ENCODE data around the gene ADAMTSL3.

Gene ADAMTSL3

GRCh38 chr15:83653639-83654378 lies at the start of gene ADAMTSL3:
ADAMTSL3 (plus strand) TSS chr15:83654123; CDS start chr15:83655762, 1,639 bp downstream.
- DNase-seq = peak; percentile 86

- no peak for DNase-seq
These were observed 49.4 kb upstream of the ADAMTSL3 start for GRCh38 chr15:83604549-83604948.

- peak; percentile 53 for DNase-seq
These were observed 48.6 kb upstream of the ADAMTSL3 start for GRCh38 chr15:83605111-83605945.

DNA sequence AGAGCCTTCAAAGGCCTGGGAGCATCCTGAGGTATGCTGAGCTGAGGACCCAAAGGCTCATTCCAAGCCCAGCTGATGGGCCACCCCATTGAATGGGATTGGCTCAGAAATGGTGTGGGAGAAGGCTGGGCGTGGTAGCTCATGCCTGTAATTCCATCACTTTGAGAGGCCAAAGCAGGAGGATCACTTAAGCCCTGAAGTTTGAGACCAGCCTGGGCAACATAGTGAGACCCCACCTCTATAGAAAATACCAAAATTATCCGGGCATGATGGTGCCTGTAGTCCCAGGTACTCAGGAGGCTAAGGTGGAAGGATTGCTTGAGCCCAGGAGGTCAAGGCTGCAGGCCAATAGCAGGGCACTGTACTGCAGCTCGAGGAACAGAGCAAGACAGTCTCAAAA lies 43.8 kb upstream of the ADAMTSL3 start:
- no peak for DNase-seq

DNA sequence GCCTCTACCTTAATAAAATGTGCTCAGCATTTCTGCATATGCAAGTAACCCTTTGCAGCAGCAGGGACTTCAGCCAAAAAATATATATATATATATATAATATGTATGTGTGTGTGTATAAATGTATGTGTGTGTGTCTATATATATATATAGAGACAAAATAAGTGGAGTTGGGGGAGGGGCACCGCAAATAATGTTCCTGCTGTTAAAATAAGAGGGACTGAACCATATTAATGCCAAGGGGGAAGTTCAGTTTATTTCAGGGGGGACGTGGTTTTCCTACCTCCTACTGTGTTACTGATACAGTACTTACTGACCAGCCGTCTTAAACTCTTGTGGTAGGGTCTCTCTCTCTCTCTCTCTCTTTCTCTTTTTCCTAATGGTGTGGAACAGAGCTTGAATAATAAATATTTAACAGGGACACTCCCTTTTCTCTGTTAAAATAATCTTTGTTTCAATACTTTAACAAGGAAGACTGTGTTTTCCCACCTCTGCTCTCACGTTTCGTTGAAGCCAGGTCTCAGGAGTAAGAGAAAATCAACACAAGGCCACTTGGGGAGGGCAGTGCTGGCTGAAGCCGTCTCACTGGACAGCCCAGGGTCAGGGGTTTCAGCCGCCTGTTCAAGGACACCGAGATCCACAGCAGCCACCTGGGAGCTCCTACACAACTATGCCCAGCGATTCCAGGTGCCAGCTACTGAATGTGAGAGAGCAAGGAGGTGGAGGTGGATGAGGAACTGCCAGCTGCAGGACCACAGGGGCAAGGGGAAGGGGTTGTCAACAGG lies 42.8 kb upstream of the ADAMTSL3 start:
- DNase-seq = no peak

DNA sequence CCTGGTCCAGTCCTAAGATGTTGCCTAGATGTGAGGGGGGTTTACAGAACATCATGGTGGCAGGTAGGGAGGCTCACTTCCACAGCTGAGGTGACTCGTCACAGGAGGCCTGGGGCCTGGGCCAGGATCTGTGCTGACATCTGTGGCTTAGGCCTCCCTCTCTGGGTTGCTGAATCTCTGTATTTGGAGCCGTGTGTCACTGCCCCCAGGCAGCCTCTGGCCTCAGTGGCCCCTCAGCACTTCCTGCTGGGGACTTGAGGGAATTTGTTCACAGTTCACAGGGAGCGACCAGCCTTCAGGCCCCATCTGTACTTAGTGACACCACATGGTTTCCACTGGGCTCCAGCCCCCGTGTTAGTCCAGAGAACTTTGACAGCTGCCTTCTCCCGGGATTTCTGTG lies 41.7 kb upstream of the ADAMTSL3 start:
- DNase-seq = no peak

GRCh38 chr15:83612898-83613635 lies 40.9 kb upstream of the ADAMTSL3 start:
- DNase-seq = no peak

- DNase-seq = no peak
These were observed 40.2 kb upstream of the ADAMTSL3 start for GRCh38 chr15:83613714-83614113.

DNA sequence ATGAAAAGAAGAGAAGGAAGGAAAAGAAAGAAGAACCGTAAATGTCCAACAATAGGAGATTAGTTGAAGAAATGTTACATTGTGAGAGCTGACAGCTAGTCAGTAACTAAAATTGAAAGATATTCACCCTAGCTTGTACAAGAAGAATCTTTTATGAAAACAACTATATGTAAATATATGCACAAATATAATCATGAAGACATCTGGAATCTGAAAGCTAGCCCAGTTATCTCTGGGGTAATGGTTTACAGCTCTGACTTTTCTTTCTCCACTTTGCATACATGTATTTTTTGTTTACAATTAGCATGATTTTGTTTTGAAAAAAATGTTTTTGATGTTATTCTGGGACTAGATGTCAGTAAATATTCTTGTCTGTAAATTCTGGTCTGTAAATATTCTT lies 37.1 kb upstream of the ADAMTSL3 start:
- no peak for DNase-seq

- no peak for DNase-seq
These were observed 27.6 kb upstream of the ADAMTSL3 start for GRCh38 chr15:83626171-83626802.

GRCh38 chr15:83631534-83631933 lies 22.4 kb upstream of the ADAMTSL3 start:
- DNase-seq = no peak

DNA sequence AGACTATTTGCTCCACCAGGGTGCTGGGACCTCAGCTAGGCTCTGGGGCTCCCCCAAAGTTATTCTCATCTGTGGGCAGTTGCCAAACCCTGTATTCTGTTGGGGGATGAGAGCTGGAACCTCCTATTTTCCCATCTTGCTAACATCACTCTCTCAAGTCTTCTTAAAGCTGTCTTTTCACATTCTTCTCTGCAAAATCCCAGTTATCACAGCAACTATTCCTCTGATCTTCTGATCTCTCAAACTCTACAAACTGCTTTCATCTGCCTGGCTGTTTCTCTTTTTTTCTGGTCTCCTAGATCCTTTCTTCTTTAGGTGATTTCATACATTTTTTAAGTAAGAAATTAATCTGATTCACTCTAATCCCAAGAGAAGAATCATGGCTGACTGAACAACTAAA lies 10.7 kb upstream of the ADAMTSL3 start:
- no peak for DNase-seq

GRCh38 chr15:83644439-83644838 lies 9.5 kb upstream of the ADAMTSL3 start:
- no peak for DNase-seq

GRCh38 chr15:83650831-83651230 lies 3.1 kb upstream of the ADAMTSL3 start:
- no peak for DNase-seq

DNA sequence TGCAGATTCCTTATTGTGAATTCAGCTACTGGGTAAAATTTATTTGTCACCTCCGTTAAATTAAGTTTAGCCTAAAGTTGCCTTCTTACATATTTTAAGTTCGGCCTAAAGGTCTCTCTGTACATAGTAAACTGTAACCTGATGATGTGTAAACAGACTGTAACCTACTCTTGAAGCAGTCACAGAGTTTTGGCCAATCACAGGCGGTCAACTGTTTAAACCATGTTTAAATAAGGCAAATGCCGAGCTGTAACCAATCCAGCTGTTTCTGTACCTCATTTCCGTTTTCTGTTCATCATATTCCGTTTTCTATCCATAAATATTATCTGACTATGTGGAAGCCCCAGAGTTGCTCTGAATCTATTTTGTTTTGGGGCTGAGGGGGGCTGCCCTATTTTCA lies 2.4 kb upstream of the ADAMTSL3 start:
- no peak for DNase-seq

DNA sequence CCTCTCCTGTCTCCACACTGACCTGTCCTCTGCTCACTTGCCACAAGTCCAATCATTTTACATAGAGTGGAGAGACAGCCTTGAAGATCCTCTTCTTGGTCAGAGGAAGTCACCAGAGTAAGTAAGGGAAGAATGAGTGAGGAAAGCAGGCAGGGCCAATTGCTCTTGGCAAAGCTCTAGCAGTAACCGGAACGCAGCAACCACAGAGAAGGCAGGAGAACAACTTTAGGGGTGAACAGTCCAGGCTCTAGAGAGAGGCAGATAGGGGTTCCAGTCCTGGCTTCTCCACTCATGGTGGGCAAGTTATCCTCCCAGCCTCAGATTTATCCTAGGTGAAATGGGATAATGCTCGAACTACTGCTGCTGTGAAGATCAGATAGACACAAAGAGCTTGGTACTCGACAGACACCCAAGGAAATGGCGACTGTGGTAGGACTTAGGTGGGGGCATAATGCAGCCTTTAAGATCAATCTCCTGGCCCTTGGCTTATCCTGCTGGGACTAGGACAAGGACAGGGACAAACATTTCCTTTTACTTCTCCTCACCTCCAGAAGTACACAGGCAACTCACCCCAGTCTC lies 1.2 kb upstream of the ADAMTSL3 start:
- no peak for DNase-seq

DNA sequence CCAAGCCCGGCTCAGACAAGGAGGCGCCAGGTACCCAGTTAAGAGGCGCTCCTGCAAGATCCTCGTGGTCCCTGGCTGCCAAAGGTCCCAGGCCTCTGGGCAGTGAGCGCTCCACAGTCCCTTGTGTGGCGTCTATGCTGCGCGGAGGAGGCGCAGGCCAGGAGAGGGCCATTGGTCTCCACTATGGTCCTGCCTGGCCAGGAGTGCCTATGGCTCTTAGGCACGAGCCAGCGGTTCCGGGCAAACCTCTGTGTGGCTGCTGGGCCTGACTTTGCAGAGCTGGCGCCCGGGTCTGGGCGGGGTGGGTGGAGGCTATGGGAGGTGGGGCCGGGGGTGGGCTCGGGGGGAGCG lies 660 bp upstream of the ADAMTSL3 start:
- no peak for DNase-seq

DNA sequence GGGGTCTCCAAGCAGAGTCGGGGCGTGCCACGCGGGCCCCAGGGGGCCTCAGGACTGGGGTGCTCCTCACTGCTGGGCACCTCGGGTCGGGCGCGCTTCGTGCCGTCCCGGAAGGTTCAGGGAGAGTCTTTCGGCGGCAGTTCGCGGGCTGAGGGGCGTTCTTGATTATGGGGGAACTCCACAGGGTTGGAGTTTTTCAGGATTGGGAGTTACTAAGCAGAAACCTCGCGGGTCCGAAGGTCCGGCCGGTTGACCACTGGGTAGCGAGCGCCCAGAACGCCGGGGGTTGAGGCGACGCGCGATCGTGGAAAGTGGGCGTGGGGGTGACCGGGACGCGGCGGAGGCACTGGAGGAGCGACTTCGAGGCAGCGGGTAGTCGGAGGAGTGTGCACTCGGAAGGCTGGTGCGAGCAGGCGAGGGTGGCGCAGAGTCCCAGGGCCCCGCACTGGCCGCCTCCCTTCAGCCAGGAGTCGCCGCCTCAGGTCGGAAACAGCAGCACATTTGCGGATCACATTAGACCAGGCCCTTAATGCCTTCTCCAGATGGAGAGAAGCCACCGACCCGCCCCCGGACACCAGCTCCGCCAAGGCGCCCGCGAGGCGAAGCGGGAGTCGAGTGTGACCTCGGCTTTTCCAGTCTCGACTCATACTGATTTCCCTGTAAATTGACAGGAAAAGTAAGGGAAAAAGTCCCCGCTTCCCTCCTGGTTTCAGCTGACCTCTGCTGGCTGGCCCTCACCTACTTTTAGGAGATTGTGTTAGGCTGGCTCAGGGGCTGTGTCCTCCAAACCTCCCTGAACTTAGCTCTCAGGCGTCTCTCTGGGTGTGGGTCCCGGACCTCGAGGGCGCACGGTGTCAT lies 685 bp downstream of the ADAMTSL3 start:
- DNase-seq = peak; percentile 78

- no peak for DNase-seq
These were observed 1.3 kb downstream of the ADAMTSL3 start for GRCh38 chr15:83655237-83655616.

- no peak for DNase-seq
These were observed 2.3 kb downstream of the ADAMTSL3 start for GRCh38 chr15:83656192-83656591.

- no peak for DNase-seq
These were observed 3.1 kb downstream of the ADAMTSL3 start for GRCh38 chr15:83656943-83657528.

All from right forelimb (tissue), 1 donor.